NT2/D1 (cell line): Measurements from ENCODE around the gene FGFR2.

Experiments used
- SUZ12 ChIP-seq: IDR thresholded peaks from 2 replicates; pipeline ENCODE4 v1.6.1; 2011; ENCODE audit not compliant: insufficient read length, insufficient read depth; ENCODE audit errors: extremely low read depth
- YY1 ChIP-seq: IDR thresholded peaks from 2 replicates; pipeline ENCODE4 v1.6.1; 2011; ENCODE audit not compliant: insufficient read length, insufficient read depth
- ZNF274 ChIP-seq: IDR thresholded peaks from 2 replicates; pipeline ENCODE4 v1.6.1; 2011; ENCODE audit warnings: mild to moderate bottlenecking, low read depth, low read length

GRCh38 chr10:121450247-121450646 is 148.0 kb downstream of the FGFR2 start:
- TF ChIP-seq ZNF274 (no peak), YY1 (no peak), SUZ12 (no peak)
